GM03348 (cell line): ENCODE data around the gene GLB1L.
"Not testable (repeated sequence)": the region's sequence is repeated elsewhere in the genome, so short reads cannot be mapped to it uniquely, and the experiment has no call there.

Source experiments
- DNase-seq: peaks from one replicate; pipeline ENCODE4 v3.0.0; 2012; ENCODE audit warnings: low spot score

GLB1L gene

GRCh38 chr2:219245148-219245898, at the start of gene GLB1L, which contains the start of gene STK16:
Gene GLB1L (minus strand): TSS chr2:219245444. CDS start chr2:219243573, 1,871 bp downstream.
Gene STK16 (plus strand): TSS chr2:219245479. CDS start chr2:219246000, 521 bp downstream.
- DNase-seq, result peak; percentile 96

GRCh38 chr2:219294356-219295351, 49.4 kb upstream of the GLB1L start:
- DNase-seq, result peak; percentile 96

- no peak for DNase-seq
These were observed 48.5 kb upstream of the GLB1L start for GRCh38 chr2:219293736-219294231.

- no peak for DNase-seq
These were observed 47.4 kb upstream of the GLB1L start for GRCh38 chr2:219292616-219293015.

GRCh38 chr2:219291910-219292490, 46.8 kb upstream of the GLB1L start:
- no peak for DNase-seq

- no peak for DNase-seq
These were observed 46.1 kb upstream of the GLB1L start for GRCh38 chr2:219291394-219291793.

GRCh38 chr2:219290381-219291171, 45.3 kb upstream of the GLB1L start:
- DNase-seq, result no peak

GRCh38 chr2:219289537-219290361, 44.5 kb upstream of the GLB1L start:
- peak; percentile 89 for DNase-seq

GRCh38 chr2:219289195-219289536, 43.9 kb upstream of the GLB1L start:
- DNase-seq, result no peak

- DNase-seq, result no peak
These were observed 42.5 kb upstream of the GLB1L start for GRCh38 chr2:219287580-219288265.

GRCh38 chr2:219287116-219287440, 41.8 kb upstream of the GLB1L start:
- DNase-seq, result not testable (repeated sequence)

GRCh38 chr2:219286436-219287115, 41.3 kb upstream of the GLB1L start:
- peak; percentile 32 for DNase-seq

GRCh38 chr2:219285894-219286425, 40.7 kb upstream of the GLB1L start:
- DNase-seq, result peak; percentile 69

GRCh38 chr2:219285373-219285735, 40.1 kb upstream of the GLB1L start:
- no peak for DNase-seq

GRCh38 chr2:219284501-219285372, 39.5 kb upstream of the GLB1L start:
- DNase-seq, result no peak

- no peak for DNase-seq
These were observed 37.8 kb upstream of the GLB1L start for GRCh38 chr2:219282943-219283581.

GRCh38 chr2:219282375-219282774, 37.1 kb upstream of the GLB1L start:
- no peak for DNase-seq

- no peak for DNase-seq
These were observed 36.3 kb upstream of the GLB1L start for GRCh38 chr2:219281588-219281987.
